Karpas-422 (cell line): ENCODE results near the gene WDR91. TPM values are rescaled to one million over a fixed set of nuclear protein-coding genes. Genes with fewer than 3 reads are reported as not detected.

Source experiments
- DNase-seq: peaks from one replicate; pipeline ENCODE4 v3.0.0-alpha.2; 2015
- H2AFZ ChIP-seq: fragments of 200-600 bp; sonication (generic); 2 replicates; pipeline ENCODE4 v1.6.1; 2014; ENCODE audit warnings: antibody characterized with exemption, low read length, mixed read lengths
- H3K27ac ChIP-seq: fragments of 200-600 bp; sonication (generic); 2 replicates; pipeline ENCODE4 v1.5.1; 2014; ENCODE audit warnings: mild to moderate bottlenecking, low read length, moderate library complexity
- H3K27me3 ChIP-seq: fragments of 200-600 bp; sonication (generic); 2 replicates; pipeline ENCODE4 v1.6.1; 2014; ENCODE audit warnings: low read length, mixed read lengths
- H3K36me3 ChIP-seq: fragments of 200-600 bp; sonication (generic); 2 replicates; pipeline ENCODE4 v1.6.1; 2014; ENCODE audit warnings: low read length, mixed read lengths; ENCODE audit not compliant: insufficient read depth
- H3K4me1 ChIP-seq: fragments of 200-600 bp; sonication (generic); 2 replicates; pipeline ENCODE4 v1.6.1; 2014; ENCODE audit warnings: mild to moderate bottlenecking, low read length, mixed read lengths
- H3K4me2 ChIP-seq: fragments of 200-600 bp; sonication (generic); 2 replicates; pipeline ENCODE4 v1.6.1; 2014; ENCODE audit warnings: low read length, low read depth, mild to moderate bottlenecking; ENCODE audit not compliant: poor library complexity, severe bottlenecking
- H3K4me3 ChIP-seq: fragments of 200-600 bp; sonication (generic); 2 replicates; pipeline ENCODE4 v1.5.1; 2014; ENCODE audit warnings: mild to moderate bottlenecking, antibody characterized with exemption, low read length, mixed read lengths
- H3K79me2 ChIP-seq: fragments of 200-600 bp; sonication (generic); 2 replicates; pipeline ENCODE4 v1.6.1; 2014; ENCODE audit warnings: mild to moderate bottlenecking, low read length, mixed read lengths
- H3K9ac ChIP-seq: fragments of 200-600 bp; sonication (generic); 2 replicates; pipeline ENCODE4 v1.6.0; 2014; ENCODE audit warnings: low read length
- H3K9me2 ChIP-seq: fragments of 200-600 bp; sonication (generic), shearing (Covaris generic); replicated peaks from 2 replicates; pipeline ENCODE4 v1.6.0; 2014; ENCODE audit warnings: mild to moderate bottlenecking, low read length, moderate library complexity; ENCODE audit not compliant: insufficient read depth
- H3K9me3 ChIP-seq: fragments of 300-700, 200-600 bp; sonication (generic); 2 replicates; pipeline ENCODE4 v1.6.1; 2014; ENCODE audit warnings: low read length, mixed read lengths
- H4K20me1 ChIP-seq: fragments of 200-600 bp; sonication (generic); 2 replicates; pipeline ENCODE4 v1.6.1; 2014; ENCODE audit warnings: mild to moderate bottlenecking, antibody characterized with exemption, low read length, low read depth; ENCODE audit not compliant: insufficient read depth
- total RNA-seq: library from RNA; depleted of rRNA; stranded (reverse); fragments of >200 nt; shearing (Covaris generic); gene quantifications from 2 replicates; pipeline ENCODE4 v1.2.3, GENCODE V29; 2014; ENCODE audit warnings: low replicate concordance; rRNA removed

WDR91 gene
- total RNA-seq: 7.8 and 11.5 TPM in 2 replicates

- H3K9ac ChIP-seq: peak within 1 kb of the TSS; percentile 91
- H3K27ac ChIP-seq: no peak within 1 kb of the TSS
- no peaks in the 10 kb centered on the region for H3K9me3 ChIP-seq
- no peaks in the 10 kb centered on the region for H3K36me3 ChIP-seq
- H3K4me2 ChIP-seq: peak within 1 kb of the TSS; percentile 98
- H3K4me3 ChIP-seq: peak within 1 kb of the TSS; percentile 97
- H3K4me1 ChIP-seq: peaks cover 19% of the 10 kb centered on the region
- H3K27me3 ChIP-seq: no peaks in the 10 kb centered on the region
- DNase-seq: peak; percentile 96
- no peaks in the 10 kb centered on the region for H3K9me2 ChIP-seq
- peak within 1 kb of the TSS; percentile 100 for H2AFZ ChIP-seq
- H3K79me2 ChIP-seq: peaks cover 6% of the 10 kb centered on the region; the same call in 1 of the 2 replicates
- H4K20me1 ChIP-seq: no peaks in the 10 kb centered on the region
These were observed at the start of gene WDR91 for GRCh38 chr7:135211179-135211945. TSS of gene WDR91 (minus strand) at chr7:135211526. CDS start at chr7:135211502, 24 bp downstream.

- Histone ChIP-seq H3K9me3 (no peaks in the 10 kb centered on the region), H4K20me1 (no peaks in the 10 kb centered on the region), H3K79me2 (no peaks in the 10 kb centered on the region), H3K9ac (no peak overlapping the region), H3K4me3 (no peak overlapping the region), H3K27me3 (no peaks in the 10 kb centered on the region), H3K27ac (no peak overlapping the region), H3K4me1 (no peaks in the 10 kb centered on the region), H3K36me3 (no peaks in the 10 kb centered on the region), H3K4me2 (no peak overlapping the region), H3K9me2 (no peaks in the 10 kb centered on the region), H2AFZ (no peak overlapping the region)
- DNase-seq: no peak
These were observed 49.1 kb upstream of the WDR91 start for GRCh38 chr7:135260470-135260869.

- H3K36me3 ChIP-seq: no peaks in the 10 kb centered on the region
- no peaks in the 10 kb centered on the region for H3K9me3 ChIP-seq
- no peak overlapping the region for H3K4me3 ChIP-seq
- no peak overlapping the region for H3K9ac ChIP-seq
- H3K4me1 ChIP-seq: no peaks in the 10 kb centered on the region
- H3K27ac ChIP-seq: no peak overlapping the region
- no peaks in the 10 kb centered on the region for H3K9me2 ChIP-seq
- H3K4me2 ChIP-seq: no peak overlapping the region
- no peak for DNase-seq
- no peaks in the 10 kb centered on the region for H3K27me3 ChIP-seq
- no peaks in the 10 kb centered on the region for H3K79me2 ChIP-seq
- H4K20me1 ChIP-seq: no peaks in the 10 kb centered on the region
- H2AFZ ChIP-seq: no peak overlapping the region
These were observed 48.4 kb upstream of the WDR91 start for GRCh38 chr7:135259702-135260101.

GRCh38 chr7:135258585-135258984 is 47.3 kb upstream of the WDR91 start:
- DNase-seq: no peak
- no peaks in the 10 kb centered on the region for H4K20me1 ChIP-seq
- H3K9me2 ChIP-seq: no peaks in the 10 kb centered on the region
- H3K27me3 ChIP-seq: no peaks in the 10 kb centered on the region
- no peaks in the 10 kb centered on the region for H3K9me3 ChIP-seq
- no peaks in the 10 kb centered on the region for H3K79me2 ChIP-seq
- no peaks in the 10 kb centered on the region for H3K36me3 ChIP-seq
- no peak overlapping the region for H3K27ac ChIP-seq
- H3K4me1 ChIP-seq: no peaks in the 10 kb centered on the region
- no peak overlapping the region for H2AFZ ChIP-seq
- H3K4me3 ChIP-seq: no peak overlapping the region
- H3K4me2 ChIP-seq: no peak overlapping the region
- no peak overlapping the region for H3K9ac ChIP-seq

GRCh38 chr7:135257790-135258189 is 46.5 kb upstream of the WDR91 start:
- Histone ChIP-seq H2AFZ (no peak overlapping the region), H3K4me1 (no peaks in the 10 kb centered on the region), H3K27me3 (no peaks in the 10 kb centered on the region), H3K9me3 (no peaks in the 10 kb centered on the region), H3K9ac (no peak overlapping the region), H3K4me2 (no peak overlapping the region), H3K9me2 (no peaks in the 10 kb centered on the region), H3K79me2 (no peaks in the 10 kb centered on the region), H4K20me1 (no peaks in the 10 kb centered on the region), H3K4me3 (no peak overlapping the region), H3K27ac (no peak overlapping the region), H3K36me3 (no peaks in the 10 kb centered on the region)
- DNase-seq: no peak

GRCh38 chr7:135253851-135254771 is 42.8 kb upstream of the WDR91 start:
- no peaks in the 10 kb centered on the region for H3K4me1 ChIP-seq
- no peaks in the 10 kb centered on the region for H3K9me3 ChIP-seq
- H3K4me3 ChIP-seq: no peak overlapping the region
- H3K27me3 ChIP-seq: no peaks in the 10 kb centered on the region
- H3K27ac ChIP-seq: no peak overlapping the region
- no peak overlapping the region for H3K9ac ChIP-seq
- H4K20me1 ChIP-seq: no peaks in the 10 kb centered on the region
- no peaks in the 10 kb centered on the region for H3K9me2 ChIP-seq
- H2AFZ ChIP-seq: no peak overlapping the region
- no peaks in the 10 kb centered on the region for H3K79me2 ChIP-seq
- H3K36me3 ChIP-seq: no peaks in the 10 kb centered on the region
- no peak for DNase-seq
- no peak overlapping the region for H3K4me2 ChIP-seq

GRCh38 chr7:135251496-135252391 is 40.4 kb upstream of the WDR91 start:
- H3K9me2 ChIP-seq: no peaks in the 10 kb centered on the region
- no peaks in the 10 kb centered on the region for H3K36me3 ChIP-seq
- H3K4me2 ChIP-seq: no peak overlapping the region
- H2AFZ ChIP-seq: no peak overlapping the region
- H3K9me3 ChIP-seq: no peaks in the 10 kb centered on the region
- DNase-seq: no peak
- H3K4me3 ChIP-seq: no peak overlapping the region
- H3K79me2 ChIP-seq: no peaks in the 10 kb centered on the region
- H3K4me1 ChIP-seq: no peaks in the 10 kb centered on the region
- no peaks in the 10 kb centered on the region for H3K27me3 ChIP-seq
- no peaks in the 10 kb centered on the region for H4K20me1 ChIP-seq
- no peak overlapping the region for H3K9ac ChIP-seq
- H3K27ac ChIP-seq: no peak overlapping the region
